GM18505 (cell line): ENCODE measurements around the gene DNLZ.
"Not testable (repeated sequence)": the region's sequence is repeated elsewhere in the genome, so short reads cannot be mapped to it uniquely, and the experiment has no call there.

Source experiments
- ATAC-seq: cut with Tn5 transposase; IDR thresholded peaks from one replicate; pipeline ENCODE4 v1.9.1; 2021; ENCODE audit not compliant: unreplicated experiment
- POLR2A ChIP-seq: IDR thresholded peaks from 4 replicates; pipeline ENCODE4 v1.6.1; 2011; ENCODE audit warnings: borderline replicate concordance; ENCODE audit not compliant: insufficient read depth, insufficient read length; ENCODE audit errors: extremely low read depth

The DNLZ gene

DNA sequence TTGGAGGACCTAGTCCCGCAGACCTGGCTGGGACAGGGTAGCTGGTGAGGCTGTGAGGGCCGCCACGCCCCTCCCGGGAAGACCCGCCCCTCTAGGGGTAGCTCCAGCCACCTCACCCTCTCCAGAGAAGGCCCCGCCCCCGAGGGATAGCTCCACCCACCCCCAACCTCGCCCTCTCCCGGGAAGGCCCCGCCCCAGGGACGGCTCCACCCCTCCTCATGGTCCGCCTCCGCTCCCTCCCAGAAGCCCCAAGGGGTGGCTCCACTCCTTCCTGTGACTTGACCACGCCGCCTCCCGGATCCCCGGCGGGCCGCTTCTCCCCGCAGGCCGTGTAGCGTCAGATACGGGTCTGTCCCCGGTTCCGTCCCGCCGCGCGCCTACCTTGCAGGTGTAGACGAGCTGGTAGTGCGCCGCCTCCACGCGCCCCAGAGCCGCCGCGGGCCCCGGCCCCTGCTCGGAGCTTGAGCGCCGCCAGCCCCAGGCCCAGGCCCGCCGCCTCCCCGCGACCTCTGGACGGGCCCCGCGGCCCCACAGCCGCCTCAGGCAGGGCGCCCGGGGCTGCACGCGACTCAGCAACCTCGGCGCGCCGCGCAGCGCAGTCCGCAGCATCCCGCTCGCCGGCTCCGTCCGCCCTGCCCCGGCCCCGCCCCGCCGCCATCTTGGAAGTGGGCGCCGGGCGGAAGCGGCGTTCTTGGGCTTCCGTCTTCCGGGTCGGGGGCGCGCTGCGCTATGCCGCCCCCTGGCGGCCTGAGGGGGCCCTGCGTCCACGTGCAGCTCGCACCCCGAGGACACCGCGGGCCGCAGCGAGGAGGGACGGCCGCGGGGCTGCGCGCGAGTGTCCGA is at the start of gene DNLZ:
DNLZ (minus strand) TSS at position 639 of the 843 bp plus-strand sequence; CDS start at position 609, 30 bp downstream.
- TF ChIP-seq POLR2A, result peak; percentile 82
- peak; percentile 73 for ATAC-seq

DNA sequence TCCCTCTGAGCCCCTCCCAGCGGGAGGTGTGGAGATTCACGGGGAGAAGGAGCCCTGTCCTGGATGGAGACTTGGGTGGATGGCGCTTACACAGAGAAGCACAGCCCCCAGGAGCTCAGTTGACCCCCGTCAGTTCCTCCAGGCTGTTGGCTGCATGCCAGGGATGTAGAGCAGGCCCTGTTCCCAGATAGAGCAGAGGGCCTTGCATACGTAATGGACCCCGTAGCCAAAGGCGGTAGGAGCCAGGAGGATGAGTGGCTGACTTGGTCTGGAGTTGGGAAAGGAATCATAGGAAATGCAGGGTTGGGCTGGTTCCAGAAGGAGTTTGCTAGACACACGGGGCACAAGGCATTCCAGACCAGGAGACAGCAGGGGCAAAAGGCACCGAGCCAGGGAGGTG is 49.4 kb upstream of the DNLZ start:
- ATAC-seq, result no peak
- no peak for TF ChIP-seq POLR2A

GRCh38 chr9:136411378-136411777 is 47.8 kb upstream of the DNLZ start:
- ATAC-seq, result no peak
- TF ChIP-seq POLR2A, result no peak

GRCh38 chr9:136410500-136411287 is 47.1 kb upstream of the DNLZ start, which contains the start of the genes ENTR1 and PMPCA:
Gene ENTR1 (minus strand): TSS chr9:136410614. CDS start chr9:136410397, 217 bp downstream.
Gene PMPCA (plus strand): TSS chr9:136410658. CDS start chr9:136410669, 11 bp downstream.
- TF ChIP-seq POLR2A, result peak; percentile 94
- peak; percentile 72 for ATAC-seq

DNA sequence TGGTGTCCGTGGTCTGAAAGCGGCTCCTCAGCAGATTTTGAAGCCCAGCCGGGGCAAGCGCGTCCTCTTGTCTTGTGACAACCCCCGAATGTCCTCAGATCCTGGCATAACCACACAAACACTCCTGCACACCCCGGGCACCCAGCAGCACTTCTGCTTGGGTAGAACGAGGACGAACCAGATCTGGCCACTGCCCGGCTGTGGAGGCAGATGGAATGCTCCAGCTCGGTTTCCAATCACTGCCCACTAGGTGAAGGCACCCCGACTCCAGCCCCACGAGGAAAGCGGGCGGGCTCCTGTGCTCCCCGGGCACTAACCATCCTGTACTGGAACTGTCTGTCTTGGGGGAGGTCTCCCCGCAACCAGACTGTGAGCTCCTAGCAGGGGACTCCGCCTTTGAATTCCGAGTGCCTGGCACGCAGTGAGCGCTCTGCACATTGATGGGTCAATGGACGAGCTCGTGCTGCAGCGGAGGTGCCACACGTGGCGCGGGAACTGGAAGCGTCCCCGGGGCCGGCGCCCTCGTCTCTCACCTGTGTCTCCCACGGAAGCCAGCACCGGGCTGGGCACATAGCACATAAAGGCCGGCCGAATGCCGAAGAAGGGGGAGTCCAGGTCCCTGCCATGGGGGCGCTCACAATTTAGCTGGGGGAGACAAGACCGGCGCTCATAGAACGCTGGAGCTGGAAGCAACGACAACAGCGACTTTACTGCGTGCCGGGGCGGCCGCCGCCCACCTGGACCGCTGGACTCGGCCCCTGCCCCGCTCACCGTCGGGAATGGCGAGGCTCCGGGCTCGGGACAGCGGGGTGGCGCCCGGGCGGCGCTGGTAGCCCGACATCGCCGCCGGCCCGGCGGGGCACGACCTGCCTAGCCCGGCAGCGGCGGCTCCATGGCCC is 46.3 kb upstream of the DNLZ start:
- peak; percentile 10 for ATAC-seq
- TF ChIP-seq POLR2A, result peak; percentile 39

GRCh38 chr9:136407911-136408310 is 44.4 kb upstream of the DNLZ start:
- TF ChIP-seq POLR2A, result no peak
- ATAC-seq, result no peak

DNA sequence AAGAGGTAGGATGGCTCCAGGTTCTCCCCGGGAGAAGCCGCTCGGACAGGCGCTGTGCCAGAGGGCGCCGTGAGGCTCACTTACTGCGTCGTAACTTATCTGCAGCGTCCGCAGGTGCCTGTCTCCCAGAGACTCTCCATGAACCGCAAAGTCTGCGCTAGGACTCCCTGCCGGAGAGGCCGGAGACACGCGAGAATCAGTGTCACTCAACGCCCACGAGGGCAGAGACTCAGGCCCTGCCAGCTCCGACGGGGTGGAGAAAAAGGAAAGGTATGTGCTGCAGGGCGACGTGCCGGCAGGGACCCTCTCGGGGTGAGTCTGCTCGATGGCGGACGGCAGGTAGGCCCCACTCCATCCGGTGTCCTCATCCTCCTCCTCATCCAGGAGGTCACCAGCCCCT is 43.5 kb upstream of the DNLZ start:
- not testable (repeated sequence) for ATAC-seq

DNA sequence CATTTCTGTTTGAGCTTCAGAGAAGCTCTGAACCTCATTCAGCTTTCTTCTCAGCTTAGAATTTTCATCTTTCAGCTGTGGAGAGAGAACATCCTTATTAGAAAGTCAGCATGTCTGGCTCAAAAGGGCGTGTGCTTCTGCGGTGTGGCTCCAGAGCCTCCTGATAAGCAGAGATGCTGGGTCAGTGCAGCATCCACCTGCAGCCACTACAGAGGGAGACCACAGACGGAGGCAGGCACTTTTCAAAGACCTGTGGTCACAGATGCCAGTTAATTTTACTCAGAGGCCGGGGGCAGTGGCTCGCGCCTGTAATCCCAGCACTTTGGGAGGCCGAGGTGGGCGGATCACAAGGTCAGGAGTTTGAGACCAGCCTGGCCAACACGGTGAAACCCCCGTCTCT is 42.4 kb upstream of the DNLZ start:
- not testable (repeated sequence) for ATAC-seq

- no peak for ATAC-seq
- no peak for TF ChIP-seq POLR2A
Measured at GRCh38 chr9:136405481-136405880, 41.9 kb upstream of the DNLZ start.

DNA sequence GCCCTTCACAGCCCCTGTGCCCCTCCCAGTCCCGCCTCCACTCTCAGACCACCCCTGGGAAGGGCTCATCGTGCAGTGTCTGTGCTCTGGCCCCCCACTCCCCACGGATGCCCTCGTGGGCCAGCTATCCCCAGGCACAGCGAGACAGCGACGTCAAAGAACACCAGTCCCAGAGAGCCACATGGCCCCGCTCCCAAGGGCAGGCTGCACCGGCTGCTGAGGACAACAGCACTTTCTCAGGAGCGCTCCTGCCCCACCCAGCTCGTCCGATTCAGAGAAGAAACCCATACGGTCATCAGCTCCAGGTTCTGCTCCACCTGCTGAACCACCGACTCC is 41.2 kb upstream of the DNLZ start:
- ATAC-seq, result no peak

DNA sequence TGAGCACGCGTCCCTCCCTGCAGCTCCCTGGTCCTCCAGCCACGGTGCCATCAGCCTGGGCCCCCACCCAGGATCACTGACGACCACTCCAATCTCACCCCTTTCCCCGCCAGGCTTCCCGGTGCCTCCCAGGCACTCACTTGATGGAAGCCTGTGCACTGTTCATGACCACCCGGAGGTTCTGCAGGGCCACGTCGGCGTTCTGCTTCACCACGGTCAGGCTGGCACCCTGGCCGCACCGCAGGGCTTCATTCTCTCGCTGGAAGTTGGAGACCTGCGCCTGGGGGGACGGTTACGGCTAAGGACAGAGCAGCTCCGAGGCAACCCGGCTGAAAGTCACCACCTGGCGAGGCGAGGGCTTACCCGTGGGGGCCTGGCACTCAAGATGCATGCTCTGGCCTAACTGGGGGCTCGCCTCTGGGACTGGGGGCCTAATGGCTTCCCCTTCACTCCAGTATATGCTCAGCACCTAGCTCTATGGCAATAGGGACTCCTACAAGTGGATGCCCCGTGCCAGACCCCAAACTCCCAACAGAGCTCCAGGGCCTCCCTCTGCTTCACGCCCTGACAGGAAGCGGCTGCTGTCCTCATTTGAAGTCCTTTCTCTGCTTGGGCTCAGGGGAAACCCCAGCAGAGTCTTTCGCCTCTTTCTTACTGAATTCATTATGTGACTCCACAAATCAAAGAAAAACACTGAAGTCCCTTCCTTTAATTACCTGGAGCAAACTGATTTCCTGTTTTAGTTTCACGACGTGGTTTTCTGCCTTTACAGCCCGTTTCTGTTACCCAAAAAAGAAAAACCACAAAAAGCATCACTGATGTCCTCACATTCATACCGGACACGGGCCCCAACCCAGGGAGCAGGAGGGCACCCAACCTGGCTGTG is 40.6 kb upstream of the DNLZ start:
- TF ChIP-seq POLR2A, result no peak
- ATAC-seq, result no peak

More for the DNA sequence above, 41.2 kb upstream of the DNLZ start:
- no peak for TF ChIP-seq POLR2A

GRCh38 chr9:136403538-136403914 is 40.0 kb upstream of the DNLZ start:
- ATAC-seq, result no peak

DNA sequence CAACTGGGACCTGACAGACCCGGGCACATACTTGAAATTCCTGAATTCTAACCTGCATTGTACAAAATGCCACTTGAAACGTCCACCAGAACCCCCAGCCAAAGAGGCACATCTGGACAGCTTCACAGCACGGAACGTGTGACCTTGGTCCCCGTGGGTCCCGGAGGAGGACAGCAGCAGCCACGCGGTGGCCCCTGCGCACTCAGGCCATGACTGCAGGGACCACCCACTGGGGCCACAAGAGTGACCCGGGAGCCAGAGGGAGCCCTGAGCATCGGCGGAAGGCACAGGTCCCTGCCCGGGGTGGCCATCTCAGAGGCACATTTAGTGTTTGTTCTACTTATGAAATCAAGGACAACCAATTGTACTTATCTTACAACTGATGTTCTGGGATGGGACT is 38.5 kb upstream of the DNLZ start:
- no peak for ATAC-seq
- no peak for TF ChIP-seq POLR2A

More at GRCh38 chr9:136403538-136403914, 40.0 kb upstream of the DNLZ start:
- TF ChIP-seq POLR2A, result peak; percentile 14
